PC-3 (cell line): Measurements from ENCODE around the gene UGT1A9. TPM values are rescaled to one million over a fixed set of nuclear protein-coding genes. Genes with fewer than 3 reads are reported as not detected.

Experiments
- ATAC-seq: fragments of 200-7000 bp; cut with Tn5 transposase; 2 replicates; pipeline ENCODE4 v1.9.1; 2020; ENCODE audit warnings: mild to moderate bottlenecking, moderate library complexity
- BruUV-seq: library from RNA; stranded (reverse); fragments of 400-500 nt; replicated peaks from 2 replicates; lab custom pipeline; 2021; lab: Mats Ljungman, UMichigan
- CTCF ChIA-PET: fragments of 300-600 bp; sonication (Branson Sonifier 250); formaldehyde crosslinking; loops from one replicate; lab custom pipeline; 2022; ENCODE audit warnings: antibody characterized with exemption; lab: Charles Lee
- POLR2A ChIA-PET: fragments of 300-600 bp; sonication (Branson Sonifier 250); formaldehyde crosslinking; loops from one replicate; lab custom pipeline; 2022; ENCODE audit warnings: antibody characterized with exemption; ENCODE audit not compliant: unreplicated experiment; lab: Charles Lee
- DNase-seq: peaks from one replicate; pipeline ENCODE4 v3.0.0-alpha.2; 2015
- H2AFZ ChIP-seq: fragments of 300-600 bp; sonication (generic); 2 replicates; pipeline ENCODE4 v1.6.0; 2016; ENCODE audit warnings: antibody characterized with exemption, low read length
- H3F3A ChIP-seq: fragments of 300-600 bp; sonication (generic); one replicate; pipeline ENCODE4 v1.6.0; 2017; ENCODE audit warnings: antibody characterized with exemption, low read length, control low read depth, mild to moderate bottlenecking; ENCODE audit not compliant: unreplicated experiment
- H3K27ac ChIP-seq: fragments of 300-600 bp; sonication (generic); 2 replicates; pipeline ENCODE4 v1.5.1; 2016; ENCODE audit warnings: mild to moderate bottlenecking, low read length
- H3K27me3 ChIP-seq: fragments of 300-600 bp; sonication (generic); 2 replicates; pipeline ENCODE4 v1.6.1; 2016; ENCODE audit warnings: low read length, mixed read lengths
- H3K36me3 ChIP-seq: fragments of 300-600 bp; sonication (generic); 2 replicates; pipeline ENCODE4 v1.6.1; 2016; ENCODE audit warnings: low read depth, mixed run types, low read length, mixed read lengths
- H3K4me1 ChIP-seq: fragments of 300-600 bp; sonication (generic); 2 replicates; pipeline ENCODE4 v1.5.1; 2016; ENCODE audit warnings: low read length; ENCODE audit not compliant: insufficient read depth
- H3K4me2 ChIP-seq: fragments of 300-600 bp; sonication (generic); 2 replicates; pipeline ENCODE4 v1.6.0; 2016; ENCODE audit warnings: low read length
- H3K4me3 ChIP-seq: fragments of 300-600 bp; sonication (generic); 2 replicates; pipeline ENCODE4 v1.5.1; 2016; ENCODE audit warnings: mild to moderate bottlenecking, low read length, mixed read lengths
- H3K79me2 ChIP-seq: fragments of 300-600 bp; sonication (generic); 2 replicates; pipeline ENCODE4 v1.6.1; 2017; ENCODE audit warnings: low read length, mixed read lengths
- H3K9ac ChIP-seq: fragments of 300-600 bp; sonication (generic); 2 replicates; pipeline ENCODE4 v1.6.0; 2016; ENCODE audit warnings: mild to moderate bottlenecking, low read length
- H3K9me2 ChIP-seq: fragments of 300-600 bp; sonication (generic); replicated peaks from 2 replicates; pipeline ENCODE4 v1.6.1; 2016; ENCODE audit warnings: mixed run types, low read length, mixed read lengths
- H3K9me3 ChIP-seq: fragments of 300-600 bp; sonication (generic); 2 replicates; pipeline ENCODE4 v1.6.1; 2016; ENCODE audit warnings: low read length, mixed read lengths
- H4K20me1 ChIP-seq: fragments of 300-600 bp; sonication (generic); 2 replicates; pipeline ENCODE4 v1.6.1; 2016; ENCODE audit warnings: low read length, mixed read lengths
- CTCF ChIP-seq: fragments of 300-600 bp; sonication (generic); conservative IDR thresholded peaks from 2 replicates; pipeline ENCODE4 v1.5.1; 2017; ENCODE audit warnings: antibody characterized with exemption, low read depth, mild to moderate bottlenecking, low read length
- EZH2 ChIP-seq: fragments of 300-600 bp; sonication (generic); IDR thresholded peaks from one replicate; pipeline ENCODE4 v1.6.1; 2017; ENCODE audit warnings: antibody characterized with exemption, mild to moderate bottlenecking, low read length; ENCODE audit not compliant: unreplicated experiment
- EZH2phosphoT487 ChIP-seq: fragments of 300-600 bp; sonication (generic); IDR thresholded peaks from 2 replicates; pipeline ENCODE4 v1.6.1; 2018; ENCODE audit warnings: mild to moderate bottlenecking, antibody characterized with exemption, low read length, borderline replicate concordance
- intact Hi-C: fragments of 100-400 bp; cut with micrococcal nuclease; formaldehyde crosslinking; loops from 2 replicates; pipeline ENCODE4 v1.9.0; 2023
- total RNA-seq: library from RNA; depleted of rRNA; stranded (reverse); fragments of >200 nt; gene quantifications from 2 replicates; pipeline ENCODE4 v1.2.3, GENCODE V29; 2014

The UGT1A9 gene
- total RNA-seq, 1 experiment from 2014 or later, result not detected

- Histone ChIP-seq H3K9me2 (no peaks in the 10 kb centered on the region), H3K4me2 (no peak overlapping the region), H3K4me3 (no peak overlapping the region), H3K27ac (no peak overlapping the region), H3K9ac (no peak overlapping the region), H3K27me3 (no peaks in the 10 kb centered on the region), H3K79me2 (no peaks in the 10 kb centered on the region), H2AFZ (no peak overlapping the region), H3K9me3 (no peaks in the 10 kb centered on the region), H3F3A (no peaks in the 10 kb centered on the region), H3K4me1 (no peaks in the 10 kb centered on the region), H3K36me3 (no peaks in the 10 kb centered on the region), H4K20me1 (no peaks in the 10 kb centered on the region)
- intact Hi-C loops, result no loop called here
- ATAC-seq (no peak), DNase-seq (no peak)
- TF ChIP-seq EZH2phosphoT487, result no peak
- TF ChIP-seq CTCF, result no peak
- TF ChIP-seq EZH2, result no peak
- BruUV-seq, result no TSS peak
- CTCF ChIA-PET, result no interaction called here
- POLR2A ChIA-PET, result no interaction called here
Observed at GRCh38 chr2:233672886-233673285, 1.2 kb downstream of the UGT1A9 start.

GRCh38 chr2:233673896-233674295 lies 2.2 kb downstream of the UGT1A9 start:
- Histone ChIP-seq H3K9me2 (no peaks in the 10 kb centered on the region), H3K4me2 (no peak overlapping the region), H4K20me1 (no peaks in the 10 kb centered on the region), H3K4me3 (no peak overlapping the region), H3K27me3 (no peaks in the 10 kb centered on the region), H3K9ac (no peak overlapping the region), H3K27ac (no peak overlapping the region), H3K79me2 (no peaks in the 10 kb centered on the region), H3F3A (no peaks in the 10 kb centered on the region), H2AFZ (no peak overlapping the region), H3K4me1 (no peaks in the 10 kb centered on the region), H3K9me3 (no peaks in the 10 kb centered on the region), H3K36me3 (no peaks in the 10 kb centered on the region)
- BruUV-seq, result no TSS peak
- DNase-seq (no peak), ATAC-seq (no peak)
- CTCF ChIA-PET, result no interaction called here
- POLR2A ChIA-PET, result no interaction called here
- TF ChIP-seq EZH2, result no peak
- TF ChIP-seq EZH2phosphoT487, result no peak
- TF ChIP-seq CTCF, result no peak
- intact Hi-C loops, result no loop called here

- H4K20me1 ChIP-seq, result no peaks in the 10 kb centered on the region
- no peak for TF ChIP-seq CTCF
- TF ChIP-seq EZH2phosphoT487, result no peak
- TF ChIP-seq EZH2, result no peak
- no peak overlapping the region for H3K4me3 ChIP-seq
- H3K36me3 ChIP-seq, result no peaks in the 10 kb centered on the region
- ChIA-PET CTCF (no interaction called here), POLR2A (no interaction called here)
- H3F3A ChIP-seq, result no peaks in the 10 kb centered on the region
- no peaks in the 10 kb centered on the region for H3K79me2 ChIP-seq
- H3K9ac ChIP-seq, result no peak overlapping the region
- BruUV-seq, result no TSS peak
- H3K9me2 ChIP-seq, result no peaks in the 10 kb centered on the region
- no peak overlapping the region for H2AFZ ChIP-seq
- DNase-seq (no peak), ATAC-seq (no peak)
- H3K4me1 ChIP-seq, result no peaks in the 10 kb centered on the region
- no peak overlapping the region for H3K27ac ChIP-seq
- no peaks in the 10 kb centered on the region for H3K27me3 ChIP-seq
- H3K9me3 ChIP-seq, result no peaks in the 10 kb centered on the region
- H3K4me2 ChIP-seq, result no peak overlapping the region
- intact Hi-C loops, result no loop called here
Observed at GRCh38 chr2:233674314-233674713, 2.6 kb downstream of the UGT1A9 start.
